Caco-2 (cell line): ENCODE data around the gene DDX24. TPM values are rescaled to one million over a fixed set of nuclear protein-coding genes. Genes with fewer than 3 reads are reported as not detected.

Source experiments
- BruUV-seq: library from RNA; stranded (reverse); fragments of 400-500 nt; replicated peaks from 2 replicates; lab custom pipeline; 2021; lab: Mats Ljungman, UMichigan
- CTCF ChIA-PET: fragments of 300-600 bp; sonication (Branson Sonifier 250); formaldehyde crosslinking; loops from one replicate; lab custom pipeline; 2022; ENCODE audit warnings: antibody characterized with exemption; lab: Charles Lee
- POLR2A ChIA-PET: fragments of 300-600 bp; sonication (Branson Sonifier 250); formaldehyde crosslinking; loops from one replicate; lab custom pipeline; 2022; ENCODE audit warnings: antibody characterized with exemption; lab: Charles Lee
- DNase-seq, 2 experiments: peaks; one replicate each; pipeline versions ENCODE4 v3.0.0 to v3.0.0-alpha.2; 2020 to 2022
- H3K27me3 ChIP-seq: replicated peaks from 2 replicates; pipeline ENCODE4 v1.6.0; 2011; ENCODE audit warnings: low read length; ENCODE audit not compliant: control insufficient read depth, insufficient read depth
- H3K36me3 ChIP-seq: 2 replicates; pipeline ENCODE4 v1.5.1; 2011; ENCODE audit warnings: low read length; ENCODE audit not compliant: control insufficient read depth, insufficient read depth
- H3K4me1 ChIP-seq: fragments of 250-450 bp; sonication (Bioruptor Pico); 2 replicates; pipeline ENCODE4 v1.5.1; 2020; ENCODE audit warnings: mild to moderate bottlenecking
- H3K4me3 ChIP-seq: 2 replicates; pipeline ENCODE4 v1.5.1; 2011; ENCODE audit warnings: low read depth, mild to moderate bottlenecking, control low read depth, low read length
- H3K9me3 ChIP-seq: fragments of 250-450 bp; sonication (Bioruptor Pico); 2 replicates; pipeline ENCODE4 v1.5.1; 2020; ENCODE audit warnings: mild to moderate bottlenecking, moderate library complexity
- H3K27ac Mint-ChIP-seq: one replicate; pipeline ENCODE4 v1.8.0; 2022; ENCODE audit warnings: mixed read lengths; ENCODE audit not compliant: unreplicated experiment
- H3K27me3 Mint-ChIP-seq: one replicate; pipeline ENCODE4 v1.8.0; 2022; ENCODE audit warnings: mixed read lengths; ENCODE audit not compliant: insufficient read depth, unreplicated experiment
- H3K36me3 Mint-ChIP-seq: one replicate; pipeline ENCODE4 v1.8.0; 2022; ENCODE audit warnings: mild to moderate bottlenecking, mixed read lengths; ENCODE audit not compliant: insufficient read depth, unreplicated experiment
- H3K4me1 Mint-ChIP-seq: one replicate; pipeline ENCODE4 v1.8.0; 2022; ENCODE audit warnings: low read depth, mixed read lengths; ENCODE audit not compliant: unreplicated experiment
- H3K4me3 Mint-ChIP-seq: one replicate; pipeline ENCODE4 v1.8.0; 2022; ENCODE audit warnings: mild to moderate bottlenecking, moderate library complexity, mixed read lengths; ENCODE audit not compliant: unreplicated experiment
- H3K9me3 Mint-ChIP-seq: one replicate; pipeline ENCODE4 v1.8.0; 2022; ENCODE audit warnings: mixed read lengths; ENCODE audit not compliant: unreplicated experiment
- CTCF ChIP-seq, 2 experiments: fragments of 200-600 bp in 1 of 2; IDR thresholded peaks; 1 replicate in 1 of 2; 2 replicates in 1 of 2; pipeline versions ENCODE4 v1.5.1 to v1.8.0; 2011 to 2022; ENCODE audit warnings: antibody characterized with exemption in 1 of 2, control low read depth in 1 of 2, inconsistent platforms in 1 of 2, low read depth in 1 of 2, low read length in 1 of 2, mild to moderate bottlenecking in 1 of 2, moderate library complexity in 1 of 2; ENCODE audit not compliant: insufficient read depth in 1 of 2, severe bottlenecking in 1 of 2, unreplicated experiment in 1 of 2
- intact Hi-C: fragments of 100-400 bp; cut with micrococcal nuclease; formaldehyde crosslinking; loops from one replicate; pipeline ENCODE4 v1.10.0; 2022; ENCODE audit not compliant: unreplicated experiment
- total RNA-seq: library from RNA; stranded (reverse); gene quantifications from 2 replicates; pipeline ENCODE4 v1.2.3, GENCODE V29; 2022

DDX24 gene
- total RNA-seq, 1 experiment from 2014 or later = 131 TPM

GRCh38 chr14:94066089-94066676 lies 14.8 kb downstream of the DDX24 start:
- Histone ChIP-seq H3K27me3 (no peaks in the 10 kb centered on the region), H3K36me3 (no peaks in the 10 kb centered on the region; the same call in 1 of the 2 replicates), H3K9me3 (no peaks in the 10 kb centered on the region; the same call in 1 of the 2 replicates), H3K4me3 (no peak overlapping the region), H3K4me1 (peaks cover 14% of the 10 kb centered on the region; the same call in 1 of the 2 replicates)
- H3K36me3 Mint-ChIP-seq = peaks cover 40% of the 10 kb centered on the region
- POLR2A ChIA-PET = no interaction called here
- H3K27ac Mint-ChIP-seq = no peak overlapping the region
- no peak overlapping the region for H3K4me3 Mint-ChIP-seq
- no TSS peak for BruUV-seq
- peaks cover 46% of the 10 kb centered on the region for H3K9me3 Mint-ChIP-seq
- CTCF ChIA-PET = interaction anchor here (1.5 to 1.8 kb wide), 2 partner anchors 15 to 30 kb away, joined by 4 read pairs; no protein-coding TSS in a partner anchor
- no peaks in the 10 kb centered on the region for H3K27me3 Mint-ChIP-seq
- intact Hi-C loops = no loop called here
- DNase-seq = no peak
- TF ChIP-seq CTCF (IDR thresholded peaks at IDR 0.05; ENCODE audit: insufficient read depth in 1 of 2, low read depth in 1 of 2, low read length in 1 of 2, severe bottlenecking in 1 of 2, unreplicated experiment in 1 of 2) = no peak
- H3K4me1 Mint-ChIP-seq = peaks cover 12% of the 10 kb centered on the region

GRCh38 chr14:94062344-94062940 lies 18.6 kb downstream of the DDX24 start:
- Mint-ChIP-seq H3K4me1 (peaks cover 12% of the 10 kb centered on the region), H3K36me3 (peaks cover 55% of the 10 kb centered on the region), H3K27me3 (no peaks in the 10 kb centered on the region), H3K9me3 (peaks cover 11% of the 10 kb centered on the region), H3K27ac (no peak overlapping the region), H3K4me3 (no peak overlapping the region)
- H3K9me3 ChIP-seq = no peaks in the 10 kb centered on the region
- intact Hi-C loops = no loop called here
- no peaks in the 10 kb centered on the region; the same call in none of the 2 replicates for H3K36me3 ChIP-seq
- POLR2A ChIA-PET = no interaction called here
- BruUV-seq = no TSS peak
- TF ChIP-seq CTCF (IDR thresholded peaks at IDR 0.05; ENCODE audit: insufficient read depth in 1 of 2, low read depth in 1 of 2, low read length in 1 of 2, severe bottlenecking in 1 of 2, unreplicated experiment in 1 of 2) = no peak
- H3K4me1 ChIP-seq = peaks cover 14% of the 10 kb centered on the region; the same call in 1 of the 2 replicates
- DNase-seq = no peak
- H3K4me3 ChIP-seq = no peak overlapping the region
- no peaks in the 10 kb centered on the region for H3K27me3 ChIP-seq
- CTCF ChIA-PET = no interaction called here

- ChIA-PET POLR2A (no interaction called here), CTCF (no interaction called here)
- intact Hi-C loops = no loop called here
- DNase-seq = no peak
- no peaks in the 10 kb centered on the region for H3K4me1 Mint-ChIP-seq
- H3K27me3 Mint-ChIP-seq = no peaks in the 10 kb centered on the region
- H3K9me3 Mint-ChIP-seq = no peaks in the 10 kb centered on the region
- no TSS peak for BruUV-seq
- H3K36me3 Mint-ChIP-seq = peaks cover 65% of the 10 kb centered on the region
- Histone ChIP-seq H3K36me3 (no peaks in the 10 kb centered on the region; the same call in none of the 2 replicates), H3K4me1 (no peaks in the 10 kb centered on the region), H3K27me3 (no peaks in the 10 kb centered on the region), H3K4me3 (no peak overlapping the region), H3K9me3 (no peaks in the 10 kb centered on the region)
- no peak overlapping the region for H3K4me3 Mint-ChIP-seq
- no peak overlapping the region for H3K27ac Mint-ChIP-seq
- TF ChIP-seq CTCF (IDR thresholded peaks at IDR 0.05; ENCODE audit: insufficient read depth in 1 of 2, low read depth in 1 of 2, low read length in 1 of 2, severe bottlenecking in 1 of 2, unreplicated experiment in 1 of 2) = no peak
These were observed 21.0 kb downstream of the DDX24 start for GRCh38 chr14:94059998-94060397.
